ENCODE data around the gene KRTAP10-4.
"Not testable (repeated sequence)": the region's sequence is repeated elsewhere in the genome, so short reads cannot be mapped to it uniquely, and the experiment has no call there.

The KRTAP10-4 gene

DNA sequence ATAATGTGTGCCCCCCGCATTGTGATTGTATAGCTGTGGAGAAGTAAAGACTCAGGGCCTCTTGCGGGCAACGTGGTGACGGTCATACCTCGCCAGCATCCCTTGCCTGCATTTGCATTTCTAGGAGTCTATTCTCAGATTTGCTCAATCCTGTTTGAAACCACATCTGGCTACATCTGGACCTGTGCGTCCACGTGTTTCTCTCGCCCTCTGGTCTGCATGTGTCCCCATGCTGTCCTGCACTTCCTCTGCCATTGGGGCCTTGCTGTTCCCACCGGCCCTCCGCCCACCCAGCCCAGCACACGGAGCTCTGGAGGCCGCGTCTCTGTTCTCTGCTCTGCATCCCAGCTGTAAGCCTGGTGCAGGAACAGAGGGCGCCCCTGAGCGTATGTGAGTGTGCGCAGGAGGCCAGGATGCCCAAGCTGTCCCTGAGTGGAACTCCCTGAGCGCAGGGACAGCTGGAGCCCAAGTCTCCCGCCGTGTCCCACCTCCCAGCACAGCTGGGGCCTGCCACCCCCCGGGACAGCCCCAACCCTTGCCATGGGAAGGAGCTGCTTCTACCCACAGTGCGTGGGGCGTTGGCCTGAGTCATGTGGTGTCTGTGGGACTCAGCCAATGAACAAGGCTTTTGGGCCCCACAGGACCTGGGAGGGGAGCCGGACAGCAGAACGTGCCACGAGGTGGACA, 23.9 kb upstream of the KRTAP10-4 start:
- DNase-seq = peak; percentile 12
- Histone ChIP-seq H3K36me3 (no peaks in the 10 kb centered on the region), H3K27ac (peak overlapping the region; percentile 32; the same call in 1 of the 2 replicates), H3K27me3 (ENCODE audit: insufficient read depth, low read depth, severe bottlenecking) (no peaks in the 10 kb centered on the region), H3K9me3 (ENCODE audit: severe bottlenecking) (peaks cover 26% of the 10 kb centered on the region), H3K4me3 (ENCODE audit: low read depth, low read length) (no peak overlapping the region)
- TF ChIP-seq CTCF (IDR thresholded peaks at IDR 0.05; ENCODE audit: low read depth, low read length) = no peak

DNA sequence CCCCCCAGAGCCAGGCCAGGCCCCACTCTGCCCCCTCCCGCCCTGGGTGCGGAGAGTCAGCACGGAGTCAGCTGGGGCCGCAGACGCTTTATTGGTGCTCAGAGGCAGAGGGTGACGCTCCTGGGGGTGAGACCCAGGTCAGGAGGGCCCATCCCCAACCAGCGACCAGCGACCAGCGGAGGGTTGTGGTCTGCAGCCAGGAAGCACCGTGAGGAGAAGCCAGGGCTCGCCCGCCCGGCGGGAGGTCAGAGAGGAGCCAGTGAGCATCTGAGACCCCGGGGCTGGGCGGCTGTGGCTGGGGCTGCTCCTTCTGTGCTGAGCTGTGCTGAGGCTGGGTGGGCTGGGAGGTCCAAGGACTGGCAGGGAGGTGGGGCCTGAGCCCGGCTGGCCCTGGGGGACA, 23.2 kb upstream of the KRTAP10-4 start:
- H3K27me3 ChIP-seq (ENCODE audit: insufficient read depth, low read depth, severe bottlenecking); H3K4me3 ChIP-seq (ENCODE audit: low read depth, low read length); H3K36me3 ChIP-seq; H3K27ac ChIP-seq: not testable (repeated sequence)
- peaks cover 26% of the 10 kb centered on the region for H3K9me3 ChIP-seq (ENCODE audit: severe bottlenecking)
- DNase-seq = peak; percentile 8

DNA sequence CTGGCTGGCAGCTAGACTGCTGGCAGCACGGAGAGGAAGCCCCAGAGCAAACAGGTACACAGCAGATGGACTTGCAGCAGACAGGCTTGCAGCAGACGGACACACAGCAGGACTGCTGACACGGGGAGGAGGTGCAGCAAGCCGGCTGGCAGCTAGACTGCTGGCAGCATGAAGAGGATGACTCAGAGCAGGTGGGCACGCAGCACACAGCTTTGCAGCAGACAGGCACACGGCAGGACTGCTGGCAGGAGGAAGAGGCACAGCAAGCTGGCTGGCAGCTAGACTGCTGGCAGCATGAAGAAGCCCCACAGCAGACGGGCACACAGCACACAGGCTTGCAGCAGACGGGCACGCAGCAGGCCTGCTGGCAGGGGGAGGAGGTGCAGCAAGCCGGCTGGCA, 22.7 kb upstream of the KRTAP10-4 start:
- TF ChIP-seq CTCF (IDR thresholded peaks at IDR 0.05; ENCODE audit: low read depth, low read length) = no peak
- Histone ChIP-seq H3K4me3 (ENCODE audit: low read depth, low read length) (no peak overlapping the region), H3K27me3 (ENCODE audit: insufficient read depth, low read depth, severe bottlenecking) (no peaks in the 10 kb centered on the region), H3K36me3 (no peaks in the 10 kb centered on the region), H3K27ac (no peak overlapping the region), H3K9me3 (ENCODE audit: severe bottlenecking) (peaks cover 26% of the 10 kb centered on the region)
- DNase-seq = no peak

DNA sequence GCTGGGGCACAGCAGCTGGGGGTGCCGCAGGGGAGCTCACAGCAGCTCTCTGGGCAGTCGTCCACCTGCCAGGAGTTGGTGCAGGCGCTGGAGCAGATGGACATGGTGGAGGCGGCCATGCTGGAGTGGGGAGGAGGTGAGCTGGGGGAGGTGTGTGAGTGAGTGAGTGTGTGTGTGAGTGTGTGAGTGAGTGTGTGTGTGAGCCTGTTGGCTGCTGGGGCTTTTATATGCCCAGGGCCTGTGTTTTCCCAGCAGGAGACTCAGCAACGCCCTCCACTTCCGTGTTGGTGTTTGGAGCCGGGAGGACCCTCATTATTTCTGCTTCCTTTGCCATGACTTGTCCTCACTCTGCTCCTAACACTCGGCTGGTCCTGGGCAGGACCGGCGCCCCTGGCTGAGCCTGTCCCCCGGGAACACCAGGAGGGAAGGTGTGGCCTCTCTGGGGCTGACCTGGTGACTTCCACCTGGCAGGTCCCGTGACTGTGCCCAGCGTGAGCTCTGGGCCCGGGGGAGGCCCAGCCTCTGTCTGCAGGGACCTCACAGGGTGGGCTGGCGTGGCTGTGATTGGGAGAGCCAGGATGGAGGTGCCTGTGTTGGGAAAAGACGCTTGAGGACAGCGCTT, 22.1 kb upstream of the KRTAP10-4 start, which contains the start of gene KRTAP10-2:
Gene KRTAP10-2 (minus strand): TSS at position 166 of the 622 bp plus-strand sequence. CDS start 47 bp downstream, at position 119.
- Histone ChIP-seq H3K36me3 (no peaks in the 10 kb centered on the region), H3K4me3 (ENCODE audit: low read depth, low read length) (no peak within 1 kb of the TSS), H3K9me3 (ENCODE audit: severe bottlenecking) (peaks cover 26% of the 10 kb centered on the region), H3K27me3 (ENCODE audit: insufficient read depth, low read depth, severe bottlenecking) (no peaks in the 10 kb centered on the region), H3K27ac (no peak within 1 kb of the TSS)
- no peak for DNase-seq
- TF ChIP-seq CTCF (IDR thresholded peaks at IDR 0.05; ENCODE audit: low read depth, low read length) = no peak

DNA sequence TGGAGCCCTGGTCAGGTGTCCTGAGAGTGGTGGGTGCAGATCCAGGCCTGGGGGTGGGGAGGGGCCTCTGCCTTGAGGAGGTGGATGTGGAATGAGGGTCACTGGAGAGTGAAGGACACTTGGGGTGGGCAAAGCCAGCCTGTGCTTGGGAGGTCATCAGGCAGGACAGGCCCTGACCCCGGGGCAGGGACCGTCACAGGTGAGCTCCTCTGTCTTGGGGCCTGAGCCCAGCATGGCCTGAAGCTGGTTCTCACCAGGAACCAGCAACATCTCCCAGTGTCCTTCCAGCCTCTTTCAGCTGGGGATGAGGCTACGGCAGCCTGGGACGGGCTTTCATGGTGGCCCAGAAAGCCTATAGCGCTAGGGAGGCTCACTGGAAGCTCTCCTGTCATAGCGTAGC, 21.4 kb upstream of the KRTAP10-4 start:
- DNase-seq = no peak

More for the DNA sequence above, 21.4 kb upstream of the KRTAP10-4 start:
- no peak for TF ChIP-seq CTCF (IDR thresholded peaks at IDR 0.05; ENCODE audit: low read depth, low read length)
- Histone ChIP-seq H3K27me3 (ENCODE audit: insufficient read depth, low read depth, severe bottlenecking) (no peaks in the 10 kb centered on the region), H3K27ac (no peak overlapping the region), H3K4me3 (ENCODE audit: low read depth, low read length) (no peak overlapping the region), H3K9me3 (ENCODE audit: severe bottlenecking) (peaks cover 20% of the 10 kb centered on the region), H3K36me3 (no peaks in the 10 kb centered on the region)
